Mononuclear cell (primary cell): ENCODE data around the gene PPFIA2. TPM values are rescaled to one million over a fixed set of nuclear protein-coding genes. Genes with fewer than 3 reads are reported as not detected.

Experiments
- H3K27me3 ChIP-seq: 2 replicates; pipeline ENCODE4 v1.6.0; 2011; ENCODE audit warnings: low read length, control low read depth; ENCODE audit not compliant: insufficient read depth
- H3K4me1 ChIP-seq: 2 replicates; pipeline ENCODE4 v1.5.1; 2011; ENCODE audit warnings: mild to moderate bottlenecking, low read length, control low read depth; ENCODE audit not compliant: insufficient read depth
- H3K4me3 ChIP-seq: 2 replicates; pipeline ENCODE4 v1.5.1; 2011; ENCODE audit warnings: mild to moderate bottlenecking, low read length, moderate library complexity
- H3K9me3 ChIP-seq: 2 replicates; pipeline ENCODE4 v1.5.1; 2011; ENCODE audit warnings: low read depth, mild to moderate bottlenecking, control low read depth, low read length
- total RNA-seq: library from RNA; depleted of rRNA; stranded (reverse); fragments of >200 nt; gene quantifications from one replicate; pipeline ENCODE4 v1.2.3, GENCODE V29; 2012

Gene PPFIA2
- total RNA-seq, 1 donor, result not detected

DNA sequence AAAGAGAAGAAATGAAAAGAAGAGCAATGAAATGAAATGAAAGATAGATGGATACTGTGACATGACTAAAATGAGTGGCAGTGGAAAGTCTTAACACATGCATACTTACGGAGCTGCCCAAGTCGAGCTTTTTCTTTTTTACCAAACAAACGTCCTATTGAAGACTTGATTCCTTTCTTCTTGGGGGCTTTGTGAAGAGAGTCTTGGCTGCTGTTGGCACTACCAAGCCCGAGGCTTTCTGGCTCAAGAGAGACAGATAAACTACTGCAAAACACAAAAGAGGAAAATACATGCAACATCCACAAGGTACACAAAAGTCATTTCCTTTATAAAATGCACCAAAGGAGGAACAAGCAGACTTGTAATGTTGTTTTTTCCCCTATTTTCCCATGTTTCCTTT, 420.1 kb downstream of the PPFIA2 start:
- no peak overlapping the region for H3K4me3 ChIP-seq
- no peaks in the 10 kb centered on the region for H3K4me1 ChIP-seq
- no peaks in the 10 kb centered on the region for H3K9me3 ChIP-seq
- no peaks in the 10 kb centered on the region for H3K27me3 ChIP-seq

DNA sequence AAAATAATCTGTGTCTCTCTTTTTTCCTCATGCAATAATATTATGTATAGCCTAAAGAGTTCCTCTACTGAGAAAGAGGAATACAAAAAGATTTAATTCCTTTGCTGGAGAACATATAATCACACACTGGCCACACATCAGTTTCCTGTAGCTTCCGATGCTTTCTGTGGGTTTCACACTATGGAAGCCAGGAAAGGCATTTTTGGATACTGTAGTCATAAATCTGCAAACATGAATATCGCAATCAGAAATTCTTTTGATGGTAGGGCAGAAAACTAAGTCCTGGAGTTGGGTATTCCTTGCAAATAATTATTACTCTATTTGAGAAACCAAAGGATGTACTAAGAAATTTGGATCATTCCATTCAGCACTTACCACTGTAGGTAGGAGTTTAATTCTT, 421.3 kb downstream of the PPFIA2 start:
- H3K9me3 ChIP-seq, result no peaks in the 10 kb centered on the region
- H3K4me3 ChIP-seq, result no peak overlapping the region
- H3K4me1 ChIP-seq, result no peaks in the 10 kb centered on the region
- no peaks in the 10 kb centered on the region for H3K27me3 ChIP-seq

DNA sequence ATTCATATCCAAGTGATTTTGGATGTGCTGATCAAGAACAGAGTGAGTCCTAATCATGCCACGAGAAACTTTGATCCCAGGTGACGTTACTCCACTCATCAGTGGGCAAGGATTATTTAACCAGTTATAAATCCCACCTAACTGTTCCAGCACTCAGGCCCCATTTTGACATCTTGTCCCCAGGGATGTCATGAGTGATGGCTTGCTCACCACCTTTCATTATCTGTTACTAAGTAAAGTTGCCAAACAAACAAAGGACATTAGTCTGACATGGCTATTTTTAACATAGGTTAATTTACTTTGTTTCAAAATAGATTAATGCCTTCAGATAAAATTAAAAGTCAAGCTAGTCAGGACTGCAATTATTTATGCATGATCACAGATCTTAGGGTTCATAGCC, 425.3 kb downstream of the PPFIA2 start:
- H3K4me3 ChIP-seq, result no peak overlapping the region
- no peaks in the 10 kb centered on the region for H3K9me3 ChIP-seq
- no peaks in the 10 kb centered on the region for H3K4me1 ChIP-seq
- no peaks in the 10 kb centered on the region for H3K27me3 ChIP-seq

DNA sequence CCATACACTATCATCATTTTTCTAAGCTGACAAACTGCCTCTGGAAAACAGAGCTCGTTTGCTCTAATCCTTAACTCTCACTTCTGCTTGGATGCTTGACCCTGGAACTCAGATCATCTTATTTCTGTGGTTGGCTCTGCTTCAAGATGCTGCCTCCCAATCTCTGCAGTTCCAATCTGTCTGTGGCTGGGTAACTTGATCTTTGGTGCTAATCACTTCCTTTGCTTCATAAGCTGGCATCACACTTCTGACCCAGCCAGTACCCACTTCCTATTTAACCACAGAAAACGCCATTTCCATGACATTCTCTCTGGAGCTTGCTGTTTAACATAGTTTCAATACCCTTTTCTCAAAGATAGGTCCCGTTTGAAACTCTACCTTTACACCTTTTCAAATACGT, 427.1 kb downstream of the PPFIA2 start:
- no peak overlapping the region for H3K4me3 ChIP-seq
- H3K27me3 ChIP-seq, result no peaks in the 10 kb centered on the region
- H3K4me1 ChIP-seq, result no peaks in the 10 kb centered on the region
- no peaks in the 10 kb centered on the region for H3K9me3 ChIP-seq

DNA sequence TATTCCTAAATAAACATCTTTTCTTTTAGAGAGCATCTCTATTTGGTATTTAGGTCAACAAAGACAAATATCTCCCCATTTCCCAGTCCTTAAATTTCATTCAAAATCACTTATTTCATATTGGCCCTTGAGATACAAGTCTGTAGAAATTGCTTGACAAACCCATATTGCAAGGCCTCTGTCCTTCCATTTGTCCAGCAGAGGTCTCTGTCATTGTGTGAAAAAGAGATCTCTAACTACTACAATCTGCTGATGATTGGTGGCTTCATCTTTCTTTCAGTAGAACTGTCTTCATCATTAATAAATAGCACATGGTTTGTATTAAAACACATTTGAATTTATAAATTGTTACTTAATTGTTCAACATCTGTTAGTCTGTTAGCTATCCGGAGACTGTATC, 428.7 kb downstream of the PPFIA2 start:
- Histone ChIP-seq H3K4me1 (no peaks in the 10 kb centered on the region), H3K9me3 (no peaks in the 10 kb centered on the region), H3K27me3 (no peaks in the 10 kb centered on the region), H3K4me3 (no peak overlapping the region)

DNA sequence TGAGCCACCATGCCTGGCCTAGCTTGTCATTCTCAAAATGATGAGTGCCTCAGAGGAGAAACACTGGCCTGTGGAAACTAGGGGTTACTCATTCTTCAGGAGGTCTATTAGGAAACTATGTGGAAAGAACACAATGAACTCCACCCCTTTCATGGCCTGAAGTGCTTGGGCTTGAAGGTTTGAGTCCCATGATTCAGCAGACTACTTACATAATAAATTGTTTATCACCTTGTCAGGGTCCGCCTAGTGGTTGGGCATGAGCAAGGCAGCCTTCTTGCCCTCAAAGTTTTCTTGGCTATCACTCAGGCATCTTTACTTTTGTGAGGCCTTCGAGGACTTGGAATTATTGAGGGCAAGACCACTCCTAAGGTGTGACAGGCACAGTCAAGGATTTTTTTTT, 430.1 kb downstream of the PPFIA2 start:
- no peaks in the 10 kb centered on the region for H3K27me3 ChIP-seq
- no peaks in the 10 kb centered on the region for H3K4me1 ChIP-seq
- no peaks in the 10 kb centered on the region for H3K9me3 ChIP-seq
- no peak overlapping the region for H3K4me3 ChIP-seq

DNA sequence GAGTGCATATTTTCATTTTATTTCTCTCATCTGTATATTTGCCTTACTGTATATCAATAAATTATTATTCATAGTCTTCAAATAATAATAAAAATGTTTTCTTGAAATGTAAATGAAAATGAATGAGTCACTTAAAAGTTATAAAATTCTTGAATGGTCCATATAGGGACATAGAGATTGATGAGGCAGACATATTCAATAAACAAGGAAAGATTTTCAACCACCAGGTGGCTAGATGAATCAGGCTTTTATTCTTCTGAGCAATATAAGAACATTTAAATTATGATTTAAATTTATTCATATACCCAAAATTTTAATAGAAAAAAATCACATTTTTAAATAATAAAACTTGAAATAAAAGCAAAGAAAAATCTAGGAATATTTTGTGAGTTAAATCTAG, 431.7 kb downstream of the PPFIA2 start:
- Histone ChIP-seq H3K9me3 (no peaks in the 10 kb centered on the region), H3K4me3 (no peak overlapping the region), H3K4me1 (no peaks in the 10 kb centered on the region), H3K27me3 (no peaks in the 10 kb centered on the region)

DNA sequence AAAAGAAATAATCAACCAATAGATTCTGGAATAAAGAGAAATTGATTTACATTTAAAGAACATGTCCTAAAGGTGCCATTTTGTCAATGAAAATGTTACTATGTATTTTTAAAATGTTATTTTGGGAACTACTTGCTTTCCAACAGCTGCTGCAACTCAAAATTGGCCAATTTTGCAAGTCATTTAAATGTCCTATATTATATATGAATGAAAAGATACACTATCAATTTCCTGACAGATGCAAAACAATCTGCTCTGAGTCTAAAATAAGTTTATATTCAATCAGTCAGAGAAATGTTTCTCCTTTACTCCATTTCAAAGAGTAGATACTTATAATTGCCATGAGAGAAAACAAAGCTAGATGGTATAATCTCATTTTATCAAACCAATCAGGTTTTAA, 434.1 kb downstream of the PPFIA2 start:
- H3K27me3 ChIP-seq, result no peaks in the 10 kb centered on the region
- H3K4me1 ChIP-seq, result no peaks in the 10 kb centered on the region
- no peaks in the 10 kb centered on the region for H3K9me3 ChIP-seq
- no peak overlapping the region for H3K4me3 ChIP-seq

DNA sequence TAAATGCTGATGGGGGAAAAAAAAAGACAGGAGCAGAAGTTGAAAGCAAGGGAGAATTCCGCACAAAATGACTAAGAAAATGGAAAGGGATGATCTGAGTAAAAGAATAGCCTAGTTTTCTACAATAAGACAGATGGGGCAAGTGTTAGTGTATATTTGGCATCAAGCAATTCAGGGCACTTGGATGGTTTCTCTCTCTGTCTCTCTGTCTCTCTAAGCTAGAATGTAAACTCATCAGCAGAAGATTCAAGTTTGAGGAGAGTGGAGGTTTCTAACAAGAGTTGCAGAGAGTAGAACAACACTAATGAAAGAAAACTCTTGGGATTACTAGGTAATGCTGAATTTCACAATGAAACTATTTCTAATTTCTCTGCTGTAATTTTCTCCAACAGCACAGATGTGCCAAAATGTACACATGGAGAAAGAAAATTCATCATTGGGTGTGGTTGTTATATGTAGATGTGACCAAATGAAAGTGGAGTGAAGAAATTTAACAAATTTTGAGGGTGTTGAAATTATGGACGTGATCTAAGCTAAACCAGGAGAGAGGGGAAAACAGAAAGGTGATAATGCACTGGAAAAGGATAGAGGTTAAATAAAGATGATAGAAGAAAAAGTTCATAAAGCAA, 444.1 kb downstream of the PPFIA2 start:
- Histone ChIP-seq H3K4me3 (no peak overlapping the region), H3K9me3 (no peaks in the 10 kb centered on the region), H3K27me3 (no peaks in the 10 kb centered on the region)

DNA sequence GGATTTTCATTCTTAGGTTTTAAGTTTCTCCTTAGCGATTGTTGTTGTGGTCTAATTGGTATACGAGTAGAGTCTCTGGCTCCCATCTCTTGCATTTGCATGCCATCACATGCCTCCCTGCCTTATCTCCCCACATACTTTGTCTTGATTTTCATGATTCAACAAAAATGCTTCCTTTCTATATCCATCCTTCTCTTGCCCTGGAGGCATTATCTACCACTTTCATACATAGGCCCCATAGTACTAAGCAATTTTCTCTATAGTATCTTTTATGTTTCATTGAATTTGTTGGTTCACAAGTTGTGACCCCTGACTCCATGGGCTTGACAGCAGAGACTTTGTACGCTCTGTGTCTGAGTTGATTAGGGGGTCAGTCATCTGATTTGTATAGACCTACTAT, 455.2 kb downstream of the PPFIA2 start:
- Histone ChIP-seq H3K9me3 (no peaks in the 10 kb centered on the region), H3K4me1 (no peaks in the 10 kb centered on the region), H3K4me3 (no peak overlapping the region), H3K27me3 (no peaks in the 10 kb centered on the region)

More for the DNA sequence above, 444.1 kb downstream of the PPFIA2 start:
- H3K4me1 ChIP-seq, result no peaks in the 10 kb centered on the region

DNA sequence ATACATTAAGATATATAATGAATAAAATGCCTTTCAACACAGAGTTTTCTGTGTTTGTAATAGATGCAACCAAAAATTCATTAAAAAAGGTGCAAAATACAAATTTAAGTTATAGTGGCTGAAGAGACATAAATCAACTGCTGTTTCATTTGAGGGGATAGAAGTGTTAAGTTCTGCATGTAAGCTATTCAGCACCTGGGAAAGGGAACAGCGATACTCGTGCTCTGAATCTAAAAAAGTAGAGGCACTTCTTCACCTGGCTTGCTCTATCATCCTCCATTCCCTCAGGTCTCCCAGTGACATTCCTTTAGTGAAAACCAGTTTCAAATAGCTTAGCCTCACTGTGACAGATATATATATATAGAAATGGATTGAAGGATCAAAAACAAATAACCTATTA, 458.7 kb downstream of the PPFIA2 start:
- Histone ChIP-seq H3K4me1 (no peaks in the 10 kb centered on the region), H3K9me3 (no peaks in the 10 kb centered on the region), H3K4me3 (no peak overlapping the region), H3K27me3 (no peaks in the 10 kb centered on the region)

DNA sequence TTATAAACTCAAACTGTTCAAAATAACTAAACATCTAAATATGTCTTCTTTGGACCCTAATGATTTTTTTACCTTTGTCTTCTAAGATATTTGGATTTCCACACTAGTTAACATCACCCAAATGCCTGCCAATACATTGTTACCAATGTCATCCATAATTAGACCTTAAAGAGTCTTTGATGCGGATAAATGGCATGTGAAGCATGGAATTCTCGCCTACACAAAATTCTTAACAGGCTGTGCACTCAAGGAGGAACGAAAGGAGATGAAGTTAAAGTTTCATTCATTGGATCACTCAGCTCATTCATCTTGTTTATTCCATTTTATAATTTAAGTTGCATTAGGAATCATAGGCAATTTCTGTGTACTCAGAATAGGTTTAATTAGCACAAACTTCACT, 461.5 kb downstream of the PPFIA2 start:
- no peaks in the 10 kb centered on the region for H3K4me1 ChIP-seq
- no peaks in the 10 kb centered on the region for H3K27me3 ChIP-seq
- H3K4me3 ChIP-seq, result no peak overlapping the region
- no peaks in the 10 kb centered on the region for H3K9me3 ChIP-seq

DNA sequence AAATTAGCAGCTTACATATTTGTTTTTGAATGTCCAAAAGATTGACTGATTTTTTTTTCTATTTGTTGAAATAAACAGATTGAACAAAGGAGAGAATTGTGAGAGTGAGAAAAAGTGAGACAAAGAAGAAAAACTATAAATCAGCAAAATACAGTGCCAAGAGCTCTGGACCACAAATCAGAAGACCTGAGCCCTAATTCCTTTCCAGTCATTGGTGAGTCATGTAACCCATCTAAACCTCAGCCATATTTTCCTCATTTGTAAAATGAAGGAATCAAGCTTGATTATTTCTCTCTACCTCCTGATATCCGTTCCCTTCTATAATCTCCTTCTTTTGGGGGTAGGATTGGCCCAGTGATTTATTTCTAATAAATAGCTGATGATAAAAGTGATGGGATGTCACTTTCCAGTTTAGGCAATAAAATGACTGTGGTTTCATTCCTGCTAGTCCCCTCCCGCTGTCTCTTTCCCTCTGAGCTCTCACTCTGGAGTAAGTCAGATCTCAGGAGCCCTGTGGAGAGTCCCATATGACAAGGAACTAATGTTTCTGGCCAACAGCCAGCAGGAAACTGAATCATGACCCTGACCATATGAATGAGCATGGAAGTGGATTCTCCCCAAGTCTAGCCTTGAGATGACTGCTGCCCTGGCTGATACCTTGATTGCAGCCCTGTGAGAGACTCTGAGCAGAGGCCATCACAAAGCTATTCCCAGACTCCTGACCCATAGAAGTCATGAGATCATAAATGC, 462.4 kb downstream of the PPFIA2 start:
- H3K4me3 ChIP-seq, result no peak overlapping the region
- H3K4me1 ChIP-seq, result no peaks in the 10 kb centered on the region
- no peaks in the 10 kb centered on the region for H3K27me3 ChIP-seq

DNA sequence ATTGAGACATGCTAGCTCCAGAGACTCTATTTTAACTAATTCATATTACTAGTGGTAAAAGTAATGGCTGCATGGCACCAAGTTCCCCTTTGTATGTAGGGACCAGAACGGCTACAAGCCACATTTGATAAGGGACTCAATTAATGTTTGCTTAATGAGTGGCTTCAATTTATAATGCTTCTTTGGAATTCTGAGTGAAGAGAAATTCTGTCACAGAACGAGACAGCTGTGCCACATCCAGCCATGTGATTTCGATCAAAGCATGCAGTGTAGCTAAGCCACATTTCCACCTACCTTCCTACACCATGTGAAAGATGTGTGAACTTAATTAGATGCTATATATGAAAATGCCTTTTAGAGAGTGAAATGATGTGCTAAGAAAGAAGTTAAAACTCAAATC, 463.9 kb downstream of the PPFIA2 start:
- no peaks in the 10 kb centered on the region for H3K9me3 ChIP-seq
- H3K27me3 ChIP-seq, result no peaks in the 10 kb centered on the region
- no peaks in the 10 kb centered on the region for H3K4me1 ChIP-seq

More for the DNA sequence above, 462.4 kb downstream of the PPFIA2 start:
- no peaks in the 10 kb centered on the region for H3K9me3 ChIP-seq

DNA sequence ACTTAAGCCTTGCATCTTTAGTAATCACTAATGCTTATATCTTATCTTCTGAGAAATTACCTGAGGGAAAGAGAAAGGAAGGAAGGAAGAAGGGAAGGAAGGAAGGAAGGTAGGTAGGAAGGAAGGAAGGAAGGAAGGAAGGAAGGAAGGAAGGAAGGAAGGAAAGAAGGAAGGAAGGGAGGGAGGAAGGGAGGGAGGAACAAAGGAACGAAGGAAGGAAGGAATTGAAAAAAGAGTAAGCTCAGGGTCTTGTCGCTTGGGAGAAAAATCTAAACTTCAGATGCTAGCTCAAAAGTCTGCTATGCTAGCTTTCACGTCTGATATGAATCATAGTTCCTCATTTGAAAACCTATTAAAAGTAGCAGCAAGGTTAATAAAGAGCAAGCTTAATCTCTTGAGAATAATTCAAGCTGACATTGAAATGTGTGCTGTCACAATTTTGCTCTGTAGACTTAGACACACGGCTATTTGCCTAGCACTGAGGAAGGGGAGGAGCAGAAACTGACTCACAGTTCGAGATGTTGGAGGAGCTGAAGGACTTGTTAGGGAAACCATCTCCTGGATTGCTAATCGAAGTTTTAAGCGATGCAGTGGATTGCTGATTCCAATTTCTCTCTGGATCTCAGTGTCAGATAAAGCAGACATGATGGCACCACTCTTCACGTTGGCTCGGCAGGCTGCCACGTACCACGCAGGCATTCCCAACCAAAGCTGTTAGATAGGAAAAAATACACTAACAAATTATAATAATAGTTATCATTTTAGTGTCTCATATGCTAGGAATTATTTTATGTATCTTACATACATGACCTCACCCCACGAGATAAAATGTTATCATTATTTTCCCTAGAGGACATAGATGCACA, 464.6 kb downstream of the PPFIA2 start:
- no peaks in the 10 kb centered on the region for H3K27me3 ChIP-seq
- H3K9me3 ChIP-seq, result no peaks in the 10 kb centered on the region
- no peaks in the 10 kb centered on the region for H3K4me1 ChIP-seq
- H3K4me3 ChIP-seq, result no peak overlapping the region

More for the DNA sequence above, 463.9 kb downstream of the PPFIA2 start:
- no peak overlapping the region for H3K4me3 ChIP-seq
